Activated naive CD4-positive, alpha-beta T cell treated with anti-CD3 and anti-CD28 coated beads, Interleukin-2, amount 50 U/mL, for 72 hours (primary cell): ENCODE results near the gene THOC3. TPM values are rescaled to one million over a fixed set of nuclear protein-coding genes. Genes with fewer than 3 reads are reported as not detected.
"Not testable (repeated sequence)": the region's sequence is repeated elsewhere in the genome, so short reads cannot be mapped to it uniquely, and the experiment has no call there.

ENCODE experiments used
- ATAC-seq, 2 donors: fragments of 150-1000 bp; cut with Tn5 transposase; 2 replicates each; pipeline ENCODE4 v1.10.0; 2021; ENCODE audit warnings: mild to moderate bottlenecking in 2 of 2, moderate library complexity in 2 of 2
- DNase-seq, 2 donors: peaks; one replicate each; pipeline ENCODE4 v3.0.0; 2021 to 2022; ENCODE audit warnings: low spot score in 2 of 2
- H3K27ac Mint-ChIP-seq, 2 donors: one replicate each; pipeline ENCODE4 v1.8.0; 2022; ENCODE audit warnings: mild to moderate bottlenecking in 2 of 2, mixed read lengths in 2 of 2
- H3K36me3 Mint-ChIP-seq, 2 donors: one replicate each; pipeline ENCODE4 v1.8.0; 2022; ENCODE audit warnings: mixed read lengths in 2 of 2
- H3K9me3 Mint-ChIP-seq, 2 donors: one replicate each; pipeline ENCODE4 v1.8.0; 2022; ENCODE audit warnings: mixed read lengths in 2 of 2
- total RNA-seq, 2 donors: library from RNA; stranded (reverse); gene quantifications; one replicate each; pipeline ENCODE4 v1.2.3, GENCODE V29; 2022

Gene THOC3
- 100 to 1,000 TPM; 120 to 141 TPM for total RNA-seq

DNA sequence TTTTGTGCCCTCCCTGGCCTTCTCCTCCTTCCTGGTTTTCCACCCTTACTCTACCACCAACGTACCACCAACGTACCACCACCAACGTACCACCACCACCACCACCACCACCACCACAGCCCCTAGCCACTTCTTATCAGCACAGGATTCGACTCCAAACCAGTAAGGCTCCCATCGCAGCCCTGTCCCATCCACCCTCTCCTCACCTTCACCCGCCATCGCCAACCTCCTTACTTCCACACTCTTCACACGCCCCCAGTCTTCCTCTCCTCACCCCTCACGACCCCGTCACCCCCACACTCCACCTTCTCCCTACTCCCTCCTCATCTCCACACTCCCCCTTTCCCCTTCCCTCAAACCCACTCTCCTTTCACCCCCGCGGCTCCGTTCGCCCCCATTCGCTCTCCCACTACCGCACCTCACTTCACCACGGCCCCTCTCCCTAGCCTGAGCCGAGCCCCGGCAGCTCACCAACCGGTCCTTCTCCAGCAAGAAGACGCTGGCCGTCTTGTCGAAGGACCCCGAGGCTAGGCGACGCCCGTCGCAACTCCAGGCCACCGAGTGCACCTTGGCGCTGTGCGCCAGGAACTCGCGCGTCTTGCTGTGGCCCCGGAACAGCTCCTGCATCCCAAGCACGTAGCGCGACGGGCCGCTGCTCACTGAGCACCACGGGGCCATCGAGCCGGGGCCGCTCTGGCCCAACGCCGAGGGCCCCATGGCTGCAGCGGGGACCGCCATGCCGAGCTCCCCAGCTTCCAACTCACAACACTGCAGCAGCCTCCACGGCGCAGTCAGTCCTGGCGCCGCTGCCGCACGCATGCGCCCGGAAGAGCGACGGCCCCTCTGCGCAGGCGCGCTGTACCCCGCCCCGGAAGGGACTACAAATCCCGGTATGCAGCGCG is at the start of gene THOC3:
Gene THOC3, minus strand, starts transcription at position 845 of the 902 bp plus-strand sequence. Its CDS starts 107 bp downstream, at position 738.
- DNase-seq (peak; percentile 72 to 91), ATAC-seq (peak; percentile 99)
- H3K36me3 Mint-ChIP-seq, H3K9me3 Mint-ChIP-seq: not testable (repeated sequence)
- peak within 1 kb of the TSS; percentile 79 for H3K27ac Mint-ChIP-seq

GRCh38 chr5:176017324-176017723 is 49.2 kb upstream of the THOC3 start:
- not testable (repeated sequence) for H3K36me3 Mint-ChIP-seq, H3K9me3 Mint-ChIP-seq, H3K27ac Mint-ChIP-seq, DNase-seq
- peak; percentile 94 to 99 for ATAC-seq

- not testable (repeated sequence) for H3K27ac Mint-ChIP-seq, H3K9me3 Mint-ChIP-seq, DNase-seq, ATAC-seq, H3K36me3 Mint-ChIP-seq
Measured at GRCh38 chr5:176014360-176014759, 46.2 kb upstream of the THOC3 start.

GRCh38 chr5:176011088-176011487 is 43.0 kb upstream of the THOC3 start:
- not testable (repeated sequence) for DNase-seq, ATAC-seq

GRCh38 chr5:176010202-176010601 is 42.1 kb upstream of the THOC3 start:
- not testable (repeated sequence) for H3K27ac Mint-ChIP-seq, H3K9me3 Mint-ChIP-seq, H3K36me3 Mint-ChIP-seq, DNase-seq, ATAC-seq

More at GRCh38 chr5:176011088-176011487, 43.0 kb upstream of the THOC3 start:
- not testable (repeated sequence) for H3K9me3 Mint-ChIP-seq, H3K36me3 Mint-ChIP-seq, H3K27ac Mint-ChIP-seq

DNA sequence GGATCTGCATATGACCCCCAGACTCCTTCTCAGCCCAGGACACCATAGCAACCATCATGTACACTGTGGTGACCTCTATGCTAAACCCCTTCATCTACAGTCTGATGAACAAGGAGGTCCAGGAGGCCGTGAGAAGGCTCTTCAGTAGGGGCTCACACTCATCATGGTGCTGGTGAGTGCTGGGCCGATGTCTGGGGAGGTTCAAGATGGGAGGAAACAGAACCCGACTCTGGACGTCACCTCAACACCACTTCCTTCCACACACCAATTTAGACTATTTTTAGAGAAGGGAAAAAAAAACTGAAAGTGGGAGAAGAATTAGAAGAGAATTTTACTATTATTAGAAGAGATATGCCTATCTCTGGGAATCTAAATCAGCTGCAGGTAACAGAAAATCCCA is 39.1 kb upstream of the THOC3 start:
- H3K36me3 Mint-ChIP-seq, ATAC-seq, H3K9me3 Mint-ChIP-seq, DNase-seq: not testable (repeated sequence)
- peak overlapping the region; percentile 85 to 95 for H3K27ac Mint-ChIP-seq

- peak overlapping the region; percentile 85 to 95 for H3K27ac Mint-ChIP-seq
- ATAC-seq, DNase-seq, H3K9me3 Mint-ChIP-seq, H3K36me3 Mint-ChIP-seq: not testable (repeated sequence)
Measured at GRCh38 chr5:176006819-176007218, 38.7 kb upstream of the THOC3 start.

- not testable (repeated sequence) for ATAC-seq, DNase-seq, H3K9me3 Mint-ChIP-seq, H3K27ac Mint-ChIP-seq, H3K36me3 Mint-ChIP-seq
Measured at GRCh38 chr5:175997979-175998378, 29.9 kb upstream of the THOC3 start.

- not testable (repeated sequence) for ATAC-seq, H3K36me3 Mint-ChIP-seq, H3K9me3 Mint-ChIP-seq, DNase-seq, H3K27ac Mint-ChIP-seq
Measured at GRCh38 chr5:175997495-175997894, 29.4 kb upstream of the THOC3 start.

- ATAC-seq, H3K9me3 Mint-ChIP-seq, H3K36me3 Mint-ChIP-seq, H3K27ac Mint-ChIP-seq, DNase-seq: not testable (repeated sequence)
Measured at GRCh38 chr5:175996791-175997190, 28.7 kb upstream of the THOC3 start.

DNA sequence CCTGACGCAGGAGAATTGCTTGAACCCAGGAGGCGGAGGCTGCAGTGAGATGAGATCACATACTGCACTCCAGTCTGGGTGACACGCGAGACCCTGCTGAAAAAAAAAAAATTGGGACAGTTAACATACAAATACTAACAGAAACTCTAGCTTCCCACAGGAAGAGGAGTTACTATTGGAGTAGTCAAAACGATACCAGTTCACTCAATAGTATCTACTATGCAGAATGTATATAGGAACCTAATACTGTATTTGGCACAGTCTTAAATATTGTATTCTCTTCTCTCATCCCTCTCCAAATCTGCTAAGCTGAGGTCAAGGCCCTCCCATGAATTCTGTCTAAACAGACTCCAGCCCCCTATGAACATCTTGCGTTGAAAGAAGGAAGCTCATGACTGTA is 27.4 kb upstream of the THOC3 start:
- not testable (repeated sequence) for H3K27ac Mint-ChIP-seq, H3K9me3 Mint-ChIP-seq, H3K36me3 Mint-ChIP-seq, DNase-seq
- ATAC-seq: peak; percentile 33 to 60

- not testable (repeated sequence) for DNase-seq, H3K36me3 Mint-ChIP-seq, ATAC-seq, H3K9me3 Mint-ChIP-seq, H3K27ac Mint-ChIP-seq
Measured at GRCh38 chr5:175979371-175979995, 11.4 kb upstream of the THOC3 start.

DNA sequence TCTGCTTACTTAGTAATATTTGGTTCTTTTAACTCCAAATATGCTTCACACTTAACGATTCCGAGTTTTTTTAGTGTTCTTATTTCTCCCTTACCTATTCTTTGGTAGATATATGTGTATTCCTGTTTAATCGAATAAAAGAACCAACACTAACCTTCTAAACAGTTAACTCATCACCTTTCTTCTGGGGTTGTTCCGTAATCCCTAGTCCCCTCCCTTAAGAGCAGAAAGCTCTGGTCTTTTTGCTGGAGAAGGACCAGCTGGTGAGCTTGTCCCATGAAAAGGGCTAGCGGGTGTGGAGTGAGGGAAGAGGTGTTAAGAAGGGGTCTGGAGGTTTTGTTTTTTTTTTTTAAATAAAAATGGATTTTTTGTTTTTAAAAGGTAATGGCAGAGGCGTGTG is 266 bp upstream of the THOC3 start:
- DNase-seq, H3K36me3 Mint-ChIP-seq, H3K9me3 Mint-ChIP-seq: not testable (repeated sequence)
- peak overlapping the region; percentile 68 to 79 for H3K27ac Mint-ChIP-seq
- peak; percentile 44 to 51 for ATAC-seq

- H3K36me3 Mint-ChIP-seq, ATAC-seq, H3K27ac Mint-ChIP-seq, H3K9me3 Mint-ChIP-seq, DNase-seq: not testable (repeated sequence)
Measured at GRCh38 chr5:175962329-175962728, 5.8 kb downstream of the THOC3 start.

- H3K27ac Mint-ChIP-seq, H3K36me3 Mint-ChIP-seq, ATAC-seq, DNase-seq, H3K9me3 Mint-ChIP-seq: not testable (repeated sequence)
Measured at GRCh38 chr5:175960228-175960627, 7.9 kb downstream of the THOC3 start.

GRCh38 chr5:175958515-175958914 is 9.6 kb downstream of the THOC3 start:
- ATAC-seq: peak; percentile 29 to 71

DNA sequence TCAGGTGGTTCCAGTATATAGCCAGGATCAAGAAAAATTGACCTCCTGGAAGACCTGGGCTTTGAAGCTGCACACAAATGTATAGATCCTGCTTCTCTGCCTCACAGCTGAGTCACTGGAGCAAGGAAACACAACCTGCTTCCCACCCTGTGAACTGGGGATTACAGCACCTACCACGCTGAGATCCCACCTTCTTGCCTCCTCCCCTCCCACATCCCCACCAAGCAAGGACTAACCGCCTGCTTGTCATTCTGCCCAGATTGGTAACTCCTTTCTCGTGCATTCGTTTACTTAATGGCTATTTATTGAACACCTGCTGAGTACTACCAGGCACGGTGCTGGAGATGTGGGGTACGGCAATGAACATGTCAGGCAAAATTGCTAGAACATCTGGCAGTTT is 14.0 kb downstream of the THOC3 start:
- not testable (repeated sequence) for ATAC-seq, H3K9me3 Mint-ChIP-seq, H3K36me3 Mint-ChIP-seq, DNase-seq, H3K27ac Mint-ChIP-seq

More at GRCh38 chr5:175958515-175958914, 9.6 kb downstream of the THOC3 start:
- not testable (repeated sequence) for DNase-seq, H3K27ac Mint-ChIP-seq, H3K9me3 Mint-ChIP-seq, H3K36me3 Mint-ChIP-seq
